ENCODE measurements around the gene NGFR.

DNA sequence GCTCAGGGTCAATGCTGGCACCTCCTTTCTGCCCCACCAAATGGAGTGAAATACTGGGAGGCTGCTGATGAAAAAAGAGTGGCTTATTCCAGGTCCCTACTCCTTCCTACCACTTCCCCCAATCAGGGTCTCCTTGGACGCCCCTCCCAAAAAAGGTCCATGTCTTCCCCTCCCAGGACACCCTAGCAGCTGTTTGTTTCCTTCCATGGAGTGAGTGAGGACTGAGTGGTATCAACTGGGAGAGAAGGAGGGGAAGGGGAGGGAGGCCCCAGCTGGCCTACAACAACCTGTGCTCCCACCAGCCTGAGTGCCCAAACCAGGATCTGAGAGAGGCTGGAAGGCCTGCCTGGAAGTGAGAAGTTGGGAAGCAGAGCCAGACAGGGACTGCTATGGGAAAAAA is 28.7 kb upstream of the NGFR start:
- TF ChIP-seq, protein P1, sequence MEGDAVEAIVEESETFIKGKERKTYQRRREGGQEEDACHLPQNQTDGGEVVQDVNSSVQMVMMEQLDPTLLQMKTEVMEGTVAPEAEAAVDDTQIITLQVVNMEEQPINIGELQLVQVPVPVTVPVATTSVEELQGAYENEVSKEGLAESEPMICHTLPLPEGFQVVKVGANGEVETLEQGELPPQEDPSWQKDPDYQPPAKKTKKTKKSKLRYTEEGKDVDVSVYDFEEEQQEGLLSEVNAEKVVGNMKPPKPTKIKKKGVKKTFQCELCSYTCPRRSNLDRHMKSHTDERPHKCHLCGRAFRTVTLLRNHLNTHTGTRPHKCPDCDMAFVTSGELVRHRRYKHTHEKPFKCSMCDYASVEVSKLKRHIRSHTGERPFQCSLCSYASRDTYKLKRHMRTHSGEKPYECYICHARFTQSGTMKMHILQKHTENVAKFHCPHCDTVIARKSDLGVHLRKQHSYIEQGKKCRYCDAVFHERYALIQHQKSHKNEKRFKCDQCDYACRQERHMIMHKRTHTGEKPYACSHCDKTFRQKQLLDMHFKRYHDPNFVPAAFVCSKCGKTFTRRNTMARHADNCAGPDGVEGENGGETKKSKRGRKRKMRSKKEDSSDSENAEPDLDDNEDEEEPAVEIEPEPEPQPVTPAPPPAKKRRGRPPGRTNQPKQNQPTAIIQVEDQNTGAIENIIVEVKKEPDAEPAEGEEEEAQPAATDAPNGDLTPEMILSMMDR (IDR thresholded peaks at IDR 0.05) = no peak
- no peak for TF ChIP-seq POLR2A (IDR thresholded peaks at IDR 0.05)
